ENCODE measurements around the gene GNAI1.

DNA sequence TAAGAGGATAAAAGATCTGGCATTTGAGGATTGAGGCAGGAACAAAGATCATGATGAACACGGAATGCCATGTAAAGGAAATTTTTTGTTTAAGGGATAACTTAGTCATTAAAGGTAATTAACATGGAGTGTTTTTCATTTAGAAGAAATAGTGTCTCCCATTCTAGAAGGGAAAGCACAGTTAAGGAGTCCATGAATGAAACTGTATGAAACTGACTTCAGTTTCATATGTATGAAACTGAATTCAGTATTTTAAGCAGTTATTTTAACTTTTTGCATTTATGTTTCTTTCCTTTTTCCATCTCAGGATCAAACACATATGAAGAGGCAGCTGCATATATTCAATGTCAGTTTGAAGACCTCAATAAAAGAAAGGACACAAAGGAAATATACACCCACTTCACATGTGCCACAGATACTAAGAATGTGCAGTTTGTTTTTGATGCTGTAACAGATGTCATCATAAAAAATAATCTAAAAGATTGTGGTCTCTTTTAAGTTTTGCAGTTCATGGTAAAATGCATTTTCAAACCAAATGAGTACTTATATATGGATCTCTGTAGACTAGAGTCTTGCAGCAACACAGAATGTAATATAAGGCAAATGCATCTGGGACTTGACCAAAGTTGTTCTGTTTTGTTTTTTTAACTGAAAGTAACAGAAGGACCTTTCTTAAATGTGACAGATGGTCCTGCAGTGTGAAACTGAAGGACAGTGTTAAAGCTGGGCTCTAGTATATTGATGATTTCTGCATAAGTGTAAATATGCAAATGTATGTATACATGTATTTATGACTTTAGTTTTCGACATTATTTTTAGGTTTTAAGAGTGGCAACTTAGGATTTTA is 82.6 kb downstream of the GNAI1 start:
- TF ChIP-seq, protein P1, sequence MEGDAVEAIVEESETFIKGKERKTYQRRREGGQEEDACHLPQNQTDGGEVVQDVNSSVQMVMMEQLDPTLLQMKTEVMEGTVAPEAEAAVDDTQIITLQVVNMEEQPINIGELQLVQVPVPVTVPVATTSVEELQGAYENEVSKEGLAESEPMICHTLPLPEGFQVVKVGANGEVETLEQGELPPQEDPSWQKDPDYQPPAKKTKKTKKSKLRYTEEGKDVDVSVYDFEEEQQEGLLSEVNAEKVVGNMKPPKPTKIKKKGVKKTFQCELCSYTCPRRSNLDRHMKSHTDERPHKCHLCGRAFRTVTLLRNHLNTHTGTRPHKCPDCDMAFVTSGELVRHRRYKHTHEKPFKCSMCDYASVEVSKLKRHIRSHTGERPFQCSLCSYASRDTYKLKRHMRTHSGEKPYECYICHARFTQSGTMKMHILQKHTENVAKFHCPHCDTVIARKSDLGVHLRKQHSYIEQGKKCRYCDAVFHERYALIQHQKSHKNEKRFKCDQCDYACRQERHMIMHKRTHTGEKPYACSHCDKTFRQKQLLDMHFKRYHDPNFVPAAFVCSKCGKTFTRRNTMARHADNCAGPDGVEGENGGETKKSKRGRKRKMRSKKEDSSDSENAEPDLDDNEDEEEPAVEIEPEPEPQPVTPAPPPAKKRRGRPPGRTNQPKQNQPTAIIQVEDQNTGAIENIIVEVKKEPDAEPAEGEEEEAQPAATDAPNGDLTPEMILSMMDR (IDR thresholded peaks at IDR 0.05), result no peak
- no peak for TF ChIP-seq POLR2A (IDR thresholded peaks at IDR 0.05)

Data from right lobe of liver (tissue), 4 donors.